ENCODE measurements around the gene DGKE.

GRCh38 chr17:56868716-56869115 lies 34.8 kb downstream of the DGKE start:
- TF ChIP-seq POLR2A (IDR thresholded peaks at IDR 0.05; ENCODE audit: low read depth, low read length) (no peak), SPI1 (IDR thresholded peaks at IDR 0.05; ENCODE audit: low read depth, low read length) (no peak), TAF1 (IDR thresholded peaks at IDR 0.05; ENCODE audit: low read depth, low read length) (no peak)
